Endothelial cell (in vitro differentiated cells): ENCODE measurements around the gene LSM2. TPM values are rescaled to one million over a fixed set of nuclear protein-coding genes. Genes with fewer than 3 reads are reported as not detected.

Source experiments
- DNase-seq: peaks from one replicate; pipeline ENCODE4 v3.0.0; 2021; ENCODE audit warnings: low spot score
- H3K27ac Mint-ChIP-seq: one replicate; pipeline ENCODE4 v1.8.0; 2021; ENCODE audit warnings: mixed read lengths, inconsistent platforms; ENCODE audit not compliant: unreplicated experiment
- H3K27me3 Mint-ChIP-seq: one replicate; pipeline ENCODE4 v1.8.0; 2021; ENCODE audit warnings: mild to moderate bottlenecking, moderate library complexity, mixed read lengths, inconsistent platforms; ENCODE audit not compliant: unreplicated experiment
- H3K36me3 Mint-ChIP-seq: one replicate; pipeline ENCODE4 v1.8.0; 2021; ENCODE audit warnings: mild to moderate bottlenecking, low read depth, mixed read lengths, inconsistent platforms; ENCODE audit not compliant: unreplicated experiment
- H3K4me1 Mint-ChIP-seq: one replicate; pipeline ENCODE4 v1.8.0; 2021; ENCODE audit warnings: mild to moderate bottlenecking, mixed read lengths, inconsistent platforms; ENCODE audit not compliant: unreplicated experiment
- H3K4me3 Mint-ChIP-seq: one replicate; pipeline ENCODE4 v1.8.0; 2021; ENCODE audit warnings: mild to moderate bottlenecking, mixed read lengths, inconsistent platforms; ENCODE audit not compliant: unreplicated experiment
- H3K9me3 Mint-ChIP-seq: one replicate; pipeline ENCODE4 v1.8.0; 2021; ENCODE audit warnings: mixed read lengths, inconsistent platforms; ENCODE audit not compliant: unreplicated experiment
- total RNA-seq: library from RNA; stranded (reverse); fragmentation: NEBNext Ultra II Directional; extraction: Animal tissue kit (Norgen Biotek cat#: 25700); gene quantifications from one replicate; pipeline ENCODE4 v1.2.1, GENCODE V29; 2021; ENCODE audit not compliant: unreplicated experiment
- TF ChIP-seq, protein P1 (sequence below): fragments of 200-600 bp; sonication (generic); IDR thresholded peaks from one replicate; pipeline ENCODE4 v1.5.0; 2021; ENCODE audit warnings: antibody characterized with exemption; ENCODE audit not compliant: unreplicated experiment

Gene LSM2
- total RNA-seq, 1 donor from 2014 or later, result 57.1 TPM

DNA sequence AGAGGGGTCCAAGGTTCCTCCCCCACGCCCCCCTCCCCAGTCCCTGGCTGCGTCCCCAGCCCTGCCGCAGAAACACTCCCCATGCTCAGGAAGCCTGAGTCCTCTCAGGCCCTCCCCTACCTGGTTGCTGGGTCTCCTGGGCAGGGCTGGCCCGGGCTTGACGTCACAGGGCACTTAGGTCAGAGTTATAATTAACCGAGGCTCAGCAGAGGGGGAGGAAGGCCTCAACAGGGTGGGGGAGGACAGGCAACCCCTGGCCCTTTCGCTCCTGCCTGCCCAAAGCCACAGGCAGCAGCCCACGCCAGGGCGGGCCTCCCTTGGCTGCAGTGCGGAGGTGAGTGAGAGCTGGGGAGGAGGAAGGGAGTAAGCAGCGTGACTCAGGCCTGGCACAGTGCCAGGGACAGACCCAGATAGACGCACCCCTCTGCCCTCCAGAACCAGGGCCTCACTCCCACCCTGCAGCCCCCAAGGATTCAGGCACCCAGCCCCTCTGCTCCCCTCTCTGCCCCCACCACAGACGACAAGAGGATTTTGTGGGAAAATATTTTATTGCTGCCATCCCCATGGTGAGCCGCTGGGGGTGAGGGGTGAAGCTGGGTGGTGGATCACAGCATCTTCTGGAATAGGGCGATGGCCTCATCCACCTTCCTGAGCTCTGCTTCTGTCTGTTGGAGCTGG, 29.6 kb downstream of the LSM2 start, which contains the start of gene VWA7:
VWA7 (minus strand) TSS at position 340 of the 678 bp plus-strand sequence. CDS start 549 bp downstream, outside the sequence.
- TF ChIP-seq, protein P1, sequence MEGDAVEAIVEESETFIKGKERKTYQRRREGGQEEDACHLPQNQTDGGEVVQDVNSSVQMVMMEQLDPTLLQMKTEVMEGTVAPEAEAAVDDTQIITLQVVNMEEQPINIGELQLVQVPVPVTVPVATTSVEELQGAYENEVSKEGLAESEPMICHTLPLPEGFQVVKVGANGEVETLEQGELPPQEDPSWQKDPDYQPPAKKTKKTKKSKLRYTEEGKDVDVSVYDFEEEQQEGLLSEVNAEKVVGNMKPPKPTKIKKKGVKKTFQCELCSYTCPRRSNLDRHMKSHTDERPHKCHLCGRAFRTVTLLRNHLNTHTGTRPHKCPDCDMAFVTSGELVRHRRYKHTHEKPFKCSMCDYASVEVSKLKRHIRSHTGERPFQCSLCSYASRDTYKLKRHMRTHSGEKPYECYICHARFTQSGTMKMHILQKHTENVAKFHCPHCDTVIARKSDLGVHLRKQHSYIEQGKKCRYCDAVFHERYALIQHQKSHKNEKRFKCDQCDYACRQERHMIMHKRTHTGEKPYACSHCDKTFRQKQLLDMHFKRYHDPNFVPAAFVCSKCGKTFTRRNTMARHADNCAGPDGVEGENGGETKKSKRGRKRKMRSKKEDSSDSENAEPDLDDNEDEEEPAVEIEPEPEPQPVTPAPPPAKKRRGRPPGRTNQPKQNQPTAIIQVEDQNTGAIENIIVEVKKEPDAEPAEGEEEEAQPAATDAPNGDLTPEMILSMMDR, result no peak
- Mint-ChIP-seq H3K27ac (no peak within 1 kb of the TSS), H3K4me3 (no peak within 1 kb of the TSS), H3K36me3 (no peaks in the 10 kb centered on the region), H3K4me1 (no peaks in the 10 kb centered on the region), H3K9me3 (no peaks in the 10 kb centered on the region), H3K27me3 (peaks cover 2% of the 10 kb centered on the region)
- no peak for DNase-seq

- H3K27me3 Mint-ChIP-seq, result peaks cover 2% of the 10 kb centered on the region
- DNase-seq, result no peak
- H3K4me1 Mint-ChIP-seq, result no peaks in the 10 kb centered on the region
- TF ChIP-seq, protein P1, result no peak
- no peaks in the 10 kb centered on the region for H3K9me3 Mint-ChIP-seq
- no peak overlapping the region for H3K27ac Mint-ChIP-seq
- no peak overlapping the region for H3K4me3 Mint-ChIP-seq
- no peaks in the 10 kb centered on the region for H3K36me3 Mint-ChIP-seq
Measured at GRCh38 chr6:31776485-31776988, 30.2 kb downstream of the LSM2 start.

GRCh38 chr6:31775633-31776484, 30.9 kb downstream of the LSM2 start:
- Mint-ChIP-seq H3K27me3 (peaks cover 4% of the 10 kb centered on the region), H3K36me3 (no peaks in the 10 kb centered on the region), H3K4me1 (no peaks in the 10 kb centered on the region)

DNA sequence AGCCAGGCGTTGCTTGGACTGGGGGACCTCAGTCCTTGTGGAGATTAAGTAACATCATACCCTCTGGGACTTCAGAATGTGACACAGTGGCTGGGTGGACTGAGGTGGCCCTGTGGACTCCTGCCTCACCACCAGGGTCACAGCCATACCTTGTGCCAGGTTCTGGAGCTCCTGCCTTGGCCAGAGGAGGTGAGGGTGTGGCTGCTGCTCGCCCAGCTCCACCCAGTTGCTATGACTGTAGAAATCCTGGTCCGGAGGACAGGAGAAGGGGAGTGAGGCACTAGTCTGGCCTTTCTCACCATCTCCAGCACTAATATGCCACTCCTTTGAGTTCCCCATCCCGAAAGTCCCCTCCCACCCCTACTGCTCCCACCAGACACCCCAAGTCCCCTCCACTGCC, 31.6 kb downstream of the LSM2 start:
- Mint-ChIP-seq H3K9me3 (no peaks in the 10 kb centered on the region), H3K27ac (no peak overlapping the region), H3K36me3 (no peaks in the 10 kb centered on the region), H3K4me1 (no peaks in the 10 kb centered on the region), H3K4me3 (no peak overlapping the region), H3K27me3 (peaks cover 4% of the 10 kb centered on the region)
- DNase-seq, result no peak
- TF ChIP-seq, protein P1, result no peak

More at GRCh38 chr6:31775633-31776484, 30.9 kb downstream of the LSM2 start:
- no peak overlapping the region for H3K4me3 Mint-ChIP-seq
- TF ChIP-seq, protein P1, result no peak
- H3K27ac Mint-ChIP-seq, result no peak overlapping the region
- DNase-seq, result no peak
- no peaks in the 10 kb centered on the region for H3K9me3 Mint-ChIP-seq

GRCh38 chr6:31771992-31772358, 34.8 kb downstream of the LSM2 start:
- no peaks in the 10 kb centered on the region for H3K9me3 Mint-ChIP-seq
- no peak overlapping the region for H3K4me3 Mint-ChIP-seq
- H3K36me3 Mint-ChIP-seq, result peaks cover 3% of the 10 kb centered on the region
- no peak overlapping the region for H3K27ac Mint-ChIP-seq
- TF ChIP-seq, protein P1, result no peak
- peaks cover 14% of the 10 kb centered on the region for H3K4me1 Mint-ChIP-seq
- peaks cover 5% of the 10 kb centered on the region for H3K27me3 Mint-ChIP-seq
- no peak for DNase-seq
